ENCODE results near the gene SOX15. TPM values are rescaled to one million over a fixed set of nuclear protein-coding genes. Genes with fewer than 3 reads are reported as not detected.

SOX15 gene
- total and polyA plus RNA-seq, 2 of the 13 experiments (the other 11 are each of a cell fraction or from before 2014, with no cell fraction given): 0.07 to 0.18 TPM

DNA sequence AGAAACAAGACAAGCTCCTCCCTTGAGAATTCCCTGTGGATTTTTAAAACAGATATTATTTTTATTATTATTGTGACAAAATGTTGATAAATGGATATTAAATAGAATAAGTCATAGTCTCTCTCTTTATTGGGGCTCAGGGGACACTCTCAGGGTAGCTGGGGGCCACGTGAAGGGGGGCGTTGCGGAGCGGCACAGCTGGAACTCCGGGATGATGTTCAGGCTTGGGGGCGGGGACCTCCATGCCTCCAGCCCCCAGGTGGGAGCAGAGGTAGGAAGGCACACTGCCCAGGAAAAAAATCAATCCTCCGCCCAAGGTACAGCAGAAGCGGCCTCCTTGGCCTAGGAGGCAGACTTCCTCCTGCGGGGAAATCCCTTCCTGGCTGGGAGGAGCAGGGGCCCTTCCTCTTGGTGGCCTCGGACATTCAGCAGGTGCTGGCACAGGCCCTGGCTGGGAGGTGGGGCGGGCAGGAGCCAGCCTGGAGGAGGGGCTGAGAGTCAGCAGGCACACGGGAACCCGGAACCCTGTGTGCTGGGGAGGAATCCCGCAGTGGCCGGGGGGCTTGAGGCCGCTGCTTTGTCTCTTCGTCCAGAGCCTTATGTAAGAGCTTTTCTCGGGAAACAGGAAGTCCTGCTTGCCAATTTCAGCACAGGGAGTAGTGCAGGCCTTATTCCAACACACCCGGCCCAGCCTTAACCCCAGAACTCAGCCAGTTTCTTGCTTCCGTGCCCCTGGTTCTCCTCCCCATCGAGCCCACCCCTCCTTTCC lies 31.9 kb downstream of the SOX15 start:
- Histone ChIP-seq H3K79me2 (ENCODE audit: insufficient read depth, low read length) (peaks cover 9% of the 10 kb centered on the region), H2AFZ (ENCODE audit: low read length) (no peak overlapping the region), H3K9ac (ENCODE audit: insufficient read depth, low read depth, low read length) (peak overlapping the region; percentile 67), H3K27ac (ENCODE audit: extremely low read length, insufficient read depth, low read length) (peak overlapping the region; percentile 55), H3K4me1 (ENCODE audit: insufficient read depth, low read length) (peaks cover 51% of the 10 kb centered on the region), H3K9me3 (ENCODE audit: low read length) (no peaks in the 10 kb centered on the region), H3K4me2 (ENCODE audit: low read depth, low read length) (peak overlapping the region; percentile 91), H3K27me3 (ENCODE audit: control insufficient read depth in 1 of 2, insufficient read depth in 2 of 2, low read length in 2 of 2) (no peaks in the 10 kb centered on the region; a peak in 1 of 5 replicates), H3K4me3 (replicated peaks in 1 of 3; ENCODE audit: insufficient read depth in 1 of 3, low read depth in 2 of 3, low read length in 3 of 3) (peak overlapping the region; percentile 51 to 92 (median 58)), H4K20me1 (ENCODE audit: insufficient read depth, low read length) (no peaks in the 10 kb centered on the region), H3K36me3 (replicated peaks in 1 of 2; ENCODE audit: control insufficient read depth in 1 of 2, insufficient read depth in 2 of 2, low read length in 2 of 2) (no peaks in the 10 kb centered on the region; a peak in 1 of 5 replicates)
- intact Hi-C loops (cut with micrococcal nuclease; ENCODE audit: unreplicated experiment) (no loop called here), in situ Hi-C loops (cut with HindIII; ENCODE audit: extremely low pct_ligation_motif_present, low pct_unique_long_range_greater_than_20kb) (loop anchor here (5.0 kb wide), 1 partner anchor 46 kb away; no protein-coding TSS in a partner anchor)
- no TSS peak for BruUV-seq (replicated peaks)
- 4% methylated on average over 11 of the region's 21 CpGs for WGBS (ENCODE audit: low lambda C conversion rate)
- POLR2A ChIA-PET: interaction anchor here (0.8 to 4.8 kb wide), 10 partner anchors 10 to 276 kb away, joined by 3 to 33 read pairs (median 4); partner anchors contain the start of genes MPDU1, TMEM256, TNFSF12 and TP53
- DNase-seq (ENCODE audit: low spot score) (peak; percentile 52), FAIRE-seq (peak; percentile 67), ATAC-seq (peak; percentile 39)
- CTCF ChIA-PET (ENCODE audit: low intra/inter-chr PET ratio, low total read pairs): no interaction called here
- TF ChIP-seq HOXA3 (CRISPR knock-in tag; IDR thresholded peaks at IDR 0.05) (peak; percentile 36; the same call in 1 of the 2 replicates), RFXANK (CRISPR knock-in tag; IDR thresholded peaks at IDR 0.05) (0 out of 2 replicates have a peak, but pooled peaks have one; percentile 54), ZEB1 (IDR thresholded peaks at IDR 0.05; ENCODE audit: insufficient replicate concordance, low read depth) (peak; percentile 41), PPARG (CRISPR knock-in tag; conservative IDR thresholded peaks at IDR 0.05) (0 out of 2 replicates have a peak, but pooled peaks have one; percentile 16), KLF6 (CRISPR knock-in tag; IDR thresholded peaks at IDR 0.05) (peak; percentile 33; the same call in 1 of the 2 replicates), ZNF205 (CRISPR knock-in tag; IDR thresholded peaks at IDR 0.05) (peak; percentile 63; the same call in 1 of the 2 replicates), CHD4 (IDR thresholded peaks at IDR 0.05; ENCODE audit: borderline replicate concordance, low read length) (no peak), ZNF331 (CRISPR knock-in tag; IDR thresholded peaks at IDR 0.05) (peak; percentile 68; the same call in 1 of the 2 replicates), GATAD1 (CRISPR knock-in tag; IDR thresholded peaks at IDR 0.05) (peak; percentile 13; the same call in 1 of the 2 replicates), ZNF333 (CRISPR knock-in tag; IDR thresholded peaks at IDR 0.05; ENCODE audit: borderline replicate concordance) (peak; percentile 82; the same call in 1 of the 2 replicates), GABPB1 (CRISPR knock-in tag; IDR thresholded peaks at IDR 0.05) (peak; percentile 72), CENPT (CRISPR knock-in tag; IDR thresholded peaks at IDR 0.05; ENCODE audit: low read depth) (no peak), ZFP1 (CRISPR knock-in tag; IDR thresholded peaks at IDR 0.05) (0 out of 2 replicates have a peak, but pooled peaks have one; percentile 32), PHF20 (CRISPR knock-in tag; IDR thresholded peaks at IDR 0.05) (peak; percentile 64), ESRRA (CRISPR knock-in tag; IDR thresholded peaks at IDR 0.05; ENCODE audit: low read depth) (no peak), SRSF9 (IDR thresholded peaks at IDR 0.05; ENCODE audit: borderline replicate concordance, insufficient read depth, low read depth, low read length, poor library complexity, severe bottlenecking) (no peak)
- TF ChIP-seq, protein P1, sequence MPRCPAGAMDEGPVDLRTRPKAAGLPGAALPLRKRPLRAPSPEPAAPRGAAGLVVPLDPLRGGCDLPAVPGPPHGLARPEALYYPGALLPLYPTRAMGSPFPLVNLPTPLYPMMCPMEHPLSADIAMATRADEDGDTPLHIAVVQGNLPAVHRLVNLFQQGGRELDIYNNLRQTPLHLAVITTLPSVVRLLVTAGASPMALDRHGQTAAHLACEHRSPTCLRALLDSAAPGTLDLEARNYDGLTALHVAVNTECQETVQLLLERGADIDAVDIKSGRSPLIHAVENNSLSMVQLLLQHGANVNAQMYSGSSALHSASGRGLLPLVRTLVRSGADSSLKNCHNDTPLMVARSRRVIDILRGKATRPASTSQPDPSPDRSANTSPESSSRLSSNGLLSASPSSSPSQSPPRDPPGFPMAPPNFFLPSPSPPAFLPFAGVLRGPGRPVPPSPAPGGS (CRISPR knock-in tag; IDR thresholded peaks at IDR 0.05): peak; percentile 25; the same call in 1 of the 2 replicates
- TF ChIP-seq, protein P2, sequence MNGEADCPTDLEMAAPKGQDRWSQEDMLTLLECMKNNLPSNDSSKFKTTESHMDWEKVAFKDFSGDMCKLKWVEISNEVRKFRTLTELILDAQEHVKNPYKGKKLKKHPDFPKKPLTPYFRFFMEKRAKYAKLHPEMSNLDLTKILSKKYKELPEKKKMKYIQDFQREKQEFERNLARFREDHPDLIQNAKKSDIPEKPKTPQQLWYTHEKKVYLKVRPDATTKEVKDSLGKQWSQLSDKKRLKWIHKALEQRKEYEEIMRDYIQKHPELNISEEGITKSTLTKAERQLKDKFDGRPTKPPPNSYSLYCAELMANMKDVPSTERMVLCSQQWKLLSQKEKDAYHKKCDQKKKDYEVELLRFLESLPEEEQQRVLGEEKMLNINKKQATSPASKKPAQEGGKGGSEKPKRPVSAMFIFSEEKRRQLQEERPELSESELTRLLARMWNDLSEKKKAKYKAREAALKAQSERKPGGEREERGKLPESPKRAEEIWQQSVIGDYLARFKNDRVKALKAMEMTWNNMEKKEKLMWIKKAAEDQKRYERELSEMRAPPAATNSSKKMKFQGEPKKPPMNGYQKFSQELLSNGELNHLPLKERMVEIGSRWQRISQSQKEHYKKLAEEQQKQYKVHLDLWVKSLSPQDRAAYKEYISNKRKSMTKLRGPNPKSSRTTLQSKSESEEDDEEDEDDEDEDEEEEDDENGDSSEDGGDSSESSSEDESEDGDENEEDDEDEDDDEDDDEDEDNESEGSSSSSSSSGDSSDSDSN (CRISPR knock-in tag; IDR thresholded peaks at IDR 0.05): peak; percentile 64; the same call in 1 of the 2 replicates
- TF ChIP-seq, protein P3, sequence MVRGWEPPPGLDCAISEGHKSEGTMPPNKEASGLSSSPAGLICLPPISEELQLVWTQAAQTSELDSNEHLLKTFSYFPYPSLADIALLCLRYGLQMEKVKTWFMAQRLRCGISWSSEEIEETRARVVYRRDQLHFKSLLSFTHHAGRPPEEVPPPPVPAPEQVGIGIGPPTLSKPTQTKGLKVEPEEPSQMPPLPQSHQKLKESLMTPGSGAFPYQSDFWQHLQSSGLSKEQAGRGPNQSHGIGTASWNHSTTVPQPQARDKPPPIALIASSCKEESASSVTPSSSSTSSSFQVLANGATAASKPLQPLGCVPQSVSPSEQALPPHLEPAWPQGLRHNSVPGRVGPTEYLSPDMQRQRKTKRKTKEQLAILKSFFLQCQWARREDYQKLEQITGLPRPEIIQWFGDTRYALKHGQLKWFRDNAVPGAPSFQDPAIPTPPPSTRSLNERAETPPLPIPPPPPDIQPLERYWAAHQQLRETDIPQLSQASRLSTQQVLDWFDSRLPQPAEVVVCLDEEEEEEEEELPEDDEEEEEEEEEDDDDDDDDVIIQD (CRISPR knock-in tag; IDR thresholded peaks at IDR 0.05; ENCODE audit: low read depth): 0 out of 2 replicates have a peak, but pooled peaks have one; percentile 25

Data from HepG2 (cell line).